GM19455 (cell line): Measurements from ENCODE around the gene NECTIN4.

ENCODE experiments used
- ATAC-seq: cut with Tn5 transposase; IDR thresholded peaks from one replicate; pipeline ENCODE4 v1.9.1; 2021; ENCODE audit not compliant: unreplicated experiment

Gene NECTIN4

DNA sequence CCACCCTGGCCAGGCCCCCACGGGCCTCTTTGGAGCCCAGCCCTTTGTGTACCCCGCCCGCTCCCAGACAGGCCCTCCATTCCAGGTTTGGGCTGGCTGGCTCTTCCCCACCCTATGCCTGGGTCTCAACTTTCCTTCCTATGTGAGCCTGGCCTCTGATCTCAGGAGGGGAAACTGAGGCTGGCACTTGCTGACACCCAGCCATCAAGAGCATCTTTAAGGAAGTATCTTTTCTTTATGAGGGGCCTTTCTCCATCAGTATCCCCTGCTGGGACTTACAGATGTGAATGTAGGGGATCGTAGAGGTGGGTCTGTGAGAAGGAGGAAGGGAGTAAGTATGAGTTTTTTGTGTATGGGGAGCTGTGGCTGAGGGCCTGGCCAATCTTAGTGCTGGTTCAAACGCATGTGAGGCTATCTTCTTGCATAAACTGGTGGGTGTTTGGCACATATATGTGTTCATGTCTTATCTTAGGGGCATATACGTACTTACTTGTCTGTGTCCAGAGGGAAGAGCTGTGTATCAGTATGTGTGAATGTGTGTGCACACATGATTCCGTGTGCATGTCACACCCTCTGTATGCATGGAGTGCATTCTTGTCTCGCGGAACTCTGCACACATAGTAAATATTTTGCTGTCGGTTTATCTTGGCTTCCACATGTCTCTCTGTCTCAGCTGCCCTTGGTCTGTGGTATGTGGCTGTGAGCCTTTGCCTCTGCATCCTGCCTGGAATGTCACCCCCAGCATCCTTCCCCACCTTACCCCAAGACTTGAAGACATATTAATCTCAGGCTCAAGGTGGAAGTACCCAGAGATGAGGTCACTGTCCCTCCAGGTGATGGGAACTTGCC, 5.4 kb downstream of the NECTIN4 start:
- ATAC-seq: no peak

GRCh38 chr1:161082996-161083747, 6.2 kb downstream of the NECTIN4 start:
- no peak for ATAC-seq

GRCh38 chr1:161082483-161082882, 6.9 kb downstream of the NECTIN4 start:
- no peak for ATAC-seq

DNA sequence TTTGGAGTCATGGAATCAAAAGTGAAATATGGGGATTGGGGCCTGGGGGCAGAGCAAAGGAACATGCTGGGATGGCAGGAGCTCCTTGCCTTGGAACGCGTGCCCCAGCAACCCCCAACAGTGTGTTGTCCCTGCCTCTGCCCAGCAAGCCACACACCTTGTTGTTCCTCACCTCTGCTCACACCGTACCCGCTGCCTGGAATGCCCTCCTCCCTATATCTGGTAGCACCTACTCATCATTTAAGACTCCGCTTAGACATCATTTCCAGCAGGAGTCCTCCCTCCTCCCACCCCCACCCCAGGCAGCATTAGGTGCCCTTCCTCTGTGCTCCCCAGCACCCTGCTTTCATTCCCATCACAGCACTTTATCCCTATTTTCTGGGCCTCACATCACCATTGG, 7.8 kb downstream of the NECTIN4 start:
- no peak for ATAC-seq

GRCh38 chr1:161080441-161081405, 8.6 kb downstream of the NECTIN4 start:
- no peak for ATAC-seq

DNA sequence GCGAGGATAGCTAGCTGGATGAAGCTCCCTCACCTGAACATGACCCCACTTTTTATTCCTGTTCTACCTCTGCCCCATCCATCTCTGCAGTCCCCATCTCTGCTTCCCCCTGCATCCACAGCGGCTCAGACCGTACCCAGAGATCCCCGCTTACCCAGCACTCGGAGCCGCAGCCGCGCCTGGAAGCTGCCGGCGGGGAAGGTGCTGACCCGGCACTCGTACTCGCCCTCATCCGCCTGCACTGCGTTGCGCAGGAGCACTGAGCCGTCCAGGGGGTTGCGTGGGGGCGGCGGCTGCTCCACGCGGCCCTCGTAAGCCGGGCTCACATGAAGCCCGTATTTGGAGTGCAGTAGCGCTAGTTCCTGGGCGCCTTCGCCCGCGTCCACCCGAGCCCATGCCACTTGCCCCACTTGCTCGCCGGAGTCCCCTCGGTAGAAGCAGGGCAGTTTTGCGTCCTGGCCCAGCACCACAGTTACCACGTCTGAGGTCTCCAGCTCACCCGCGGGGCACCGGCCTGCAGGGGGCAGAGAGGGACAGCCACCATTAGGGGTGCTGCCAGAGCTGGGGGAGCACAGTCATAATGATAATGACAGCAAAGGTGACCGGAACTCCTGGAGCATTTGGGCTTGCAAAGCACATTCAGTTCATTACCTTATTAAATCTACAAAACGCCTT, 9.8 kb downstream of the NECTIN4 start:
- no peak for ATAC-seq

- no peak for ATAC-seq
Observed at GRCh38 chr1:161077426-161077825, 11.9 kb downstream of the NECTIN4 start.

GRCh38 chr1:161076410-161076809, 12.9 kb downstream of the NECTIN4 start:
- ATAC-seq: no peak

DNA sequence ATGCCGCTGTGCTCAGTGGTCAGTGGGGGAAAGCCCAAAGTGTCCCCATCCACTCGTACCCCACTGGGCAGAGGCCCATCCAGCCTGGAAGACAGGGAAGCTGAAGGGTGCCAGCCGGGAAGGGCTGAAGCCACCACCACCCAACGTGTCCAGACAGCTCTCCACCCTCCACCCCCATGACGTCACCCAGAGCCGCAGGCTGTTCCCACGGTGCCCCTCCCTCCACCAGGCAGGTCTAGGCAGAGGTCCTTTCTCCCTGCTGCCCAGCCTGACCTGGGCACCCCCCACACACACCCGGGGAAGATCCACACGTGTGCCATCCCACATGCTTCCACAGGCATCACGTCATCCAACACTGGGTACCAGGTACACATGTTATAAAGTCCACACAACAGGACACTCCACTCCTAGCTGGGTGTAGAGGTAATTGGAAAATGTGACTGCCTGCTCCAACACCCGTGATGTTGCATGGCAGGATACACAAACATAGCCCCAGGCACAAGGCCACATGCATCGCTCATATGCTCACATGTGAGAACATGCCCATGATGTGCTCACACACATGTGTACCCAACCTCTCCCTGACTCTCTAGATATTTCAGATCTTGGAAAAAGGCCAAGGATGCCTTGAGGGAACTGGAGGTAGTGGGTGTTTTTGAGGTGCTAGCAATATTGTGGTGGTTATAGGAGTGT, 14.5 kb downstream of the NECTIN4 start:
- ATAC-seq: no peak

- no peak for ATAC-seq
Observed at GRCh38 chr1:161073474-161074121, 15.8 kb downstream of the NECTIN4 start.

GRCh38 chr1:161072751-161073449, 16.5 kb downstream of the NECTIN4 start:
- no peak for ATAC-seq

- no peak for ATAC-seq
Observed at GRCh38 chr1:161071886-161072371, 17.4 kb downstream of the NECTIN4 start.

DNA sequence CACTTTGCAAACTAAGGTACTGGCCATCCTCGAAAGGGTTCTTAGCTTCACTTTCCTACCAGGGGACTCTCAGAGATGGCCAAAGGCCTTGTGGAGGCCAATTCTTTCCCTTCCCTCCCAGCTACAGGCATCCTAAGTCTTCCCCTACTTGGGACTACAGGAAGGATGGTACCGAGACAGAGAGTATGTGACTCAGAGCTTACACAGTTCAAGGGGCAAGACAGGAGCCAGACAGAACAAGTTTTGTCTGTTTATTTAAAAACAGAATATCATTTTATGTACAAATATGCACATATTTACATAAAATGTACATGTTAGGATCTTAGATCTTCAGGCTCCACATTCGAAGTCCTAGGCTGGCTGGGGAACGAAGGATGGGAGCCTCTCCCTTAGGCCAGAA, 18.6 kb downstream of the NECTIN4 start:
- no peak for ATAC-seq

DNA sequence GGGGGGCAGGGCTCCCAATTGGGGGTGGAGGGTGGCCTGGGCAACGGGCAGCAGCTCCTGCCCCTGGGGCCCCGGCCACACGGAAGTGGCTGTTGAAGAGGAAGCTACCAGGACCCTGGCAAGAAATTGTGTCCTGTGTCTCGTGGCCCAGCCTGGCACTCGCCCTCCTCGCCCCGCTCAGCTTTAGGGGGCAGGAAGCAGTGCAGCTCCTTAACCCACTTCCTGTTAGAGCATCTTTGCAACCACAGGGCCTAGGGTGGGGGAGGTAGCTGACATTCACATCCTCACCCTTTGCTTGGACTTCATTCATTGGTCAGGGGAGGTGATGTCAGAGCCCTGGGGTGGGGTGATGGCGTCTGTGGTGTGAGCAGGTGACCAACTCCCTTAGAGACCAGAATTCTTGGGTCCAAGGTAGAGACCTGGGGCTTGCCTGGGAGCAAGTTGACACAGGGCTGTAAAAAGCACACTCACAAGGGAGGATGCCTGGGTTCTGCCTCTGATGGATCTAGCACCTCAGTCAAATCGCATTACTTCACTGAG, 19.6 kb downstream of the NECTIN4 start, which contains the start of gene ARHGAP30:
Gene ARHGAP30, minus strand, starts transcription at position 161 of the 540 bp plus-strand sequence. CDS start 267 bp downstream, outside the sequence.
- ATAC-seq: peak; percentile 87

DNA sequence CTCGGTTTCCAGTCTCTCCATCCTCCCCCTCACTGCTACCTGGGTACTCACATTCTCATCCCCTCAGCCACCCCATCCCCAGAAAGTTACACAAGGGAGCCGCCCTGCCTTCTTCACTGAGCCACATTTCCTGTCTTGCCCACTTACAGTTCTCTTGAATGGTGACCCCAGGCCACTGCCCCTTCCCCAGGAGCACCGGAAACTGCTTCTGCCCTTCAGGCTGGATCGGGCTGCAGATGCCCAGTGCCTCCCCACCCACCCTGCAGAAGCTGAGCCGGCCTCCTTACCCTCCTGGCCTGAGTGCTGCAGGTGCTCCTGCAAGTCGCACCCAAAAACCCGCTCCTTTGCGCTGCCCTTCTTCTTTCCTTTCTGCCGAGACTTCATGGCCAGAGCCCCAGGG, 20.1 kb downstream of the NECTIN4 start:
- no peak for ATAC-seq

DNA sequence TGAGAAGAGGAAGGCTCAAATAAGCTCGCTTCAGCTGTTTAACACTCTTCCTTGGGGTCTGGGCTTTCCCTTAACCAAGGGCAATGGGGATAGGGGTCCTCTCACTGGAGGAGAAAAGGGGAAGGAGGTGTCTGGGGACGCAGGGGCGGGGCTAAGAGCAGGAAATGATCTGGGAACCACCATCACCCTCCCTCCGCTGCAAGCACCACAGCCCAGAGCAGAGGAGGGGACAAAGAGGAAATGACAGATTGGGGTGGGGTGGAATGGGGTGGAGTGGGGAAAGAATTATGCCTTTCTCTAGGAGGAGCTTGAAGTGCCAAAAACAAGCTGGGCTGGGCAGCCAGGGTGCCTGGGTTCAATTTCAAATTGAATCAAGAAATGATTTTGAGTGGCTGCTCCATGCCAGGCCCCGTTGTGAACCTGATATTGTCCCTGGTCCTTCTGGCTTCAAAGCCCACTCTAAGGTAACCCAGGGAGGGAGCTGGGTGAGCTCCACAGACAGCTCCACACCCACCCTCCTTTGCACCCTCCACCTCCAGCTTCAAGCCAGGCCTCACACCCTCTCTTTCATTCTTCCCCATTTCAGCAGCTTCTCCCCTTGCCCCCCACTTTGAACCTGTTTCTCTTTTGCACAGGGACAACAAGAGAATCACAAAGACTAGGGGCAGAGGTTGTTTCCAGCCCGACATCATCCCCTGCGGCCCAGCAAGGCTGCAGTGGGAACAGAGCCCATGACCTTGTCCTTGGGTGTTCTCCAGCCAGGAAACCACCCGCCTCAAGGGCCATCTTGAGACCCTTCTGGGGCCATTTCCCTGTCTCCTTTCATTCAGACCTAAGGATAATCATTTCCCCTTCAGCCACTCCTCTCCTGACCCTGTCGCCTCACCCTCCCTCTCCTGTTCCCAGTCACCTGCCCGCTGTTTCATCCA, 20.8 kb downstream of the NECTIN4 start:
- peak; percentile 61 for ATAC-seq

DNA sequence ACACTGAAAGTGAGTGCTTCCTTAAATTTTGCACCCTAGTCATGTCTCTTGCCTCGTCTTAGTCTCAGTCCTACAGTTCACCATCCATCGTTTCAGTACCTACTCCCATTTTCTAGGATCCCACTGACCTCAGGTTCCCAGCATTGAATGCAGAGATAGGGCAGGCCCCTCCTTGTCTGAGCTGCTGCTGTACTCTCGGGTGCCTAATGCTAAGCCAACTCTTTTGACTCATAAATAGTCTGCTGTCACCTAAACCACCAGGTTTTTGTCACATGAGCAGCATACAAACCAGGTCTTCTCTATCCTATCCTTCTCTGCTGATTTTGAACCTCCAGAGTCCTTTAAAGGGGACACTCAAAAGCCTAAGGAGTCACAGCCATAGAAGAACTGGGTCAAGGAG, 22.7 kb downstream of the NECTIN4 start:
- ATAC-seq: no peak
